ENCODE results near the gene UBASH3A.
A peak's percentile ranks its signal among the peaks of the same experiment; 100 is the strongest.

Gene UBASH3A

DNA sequence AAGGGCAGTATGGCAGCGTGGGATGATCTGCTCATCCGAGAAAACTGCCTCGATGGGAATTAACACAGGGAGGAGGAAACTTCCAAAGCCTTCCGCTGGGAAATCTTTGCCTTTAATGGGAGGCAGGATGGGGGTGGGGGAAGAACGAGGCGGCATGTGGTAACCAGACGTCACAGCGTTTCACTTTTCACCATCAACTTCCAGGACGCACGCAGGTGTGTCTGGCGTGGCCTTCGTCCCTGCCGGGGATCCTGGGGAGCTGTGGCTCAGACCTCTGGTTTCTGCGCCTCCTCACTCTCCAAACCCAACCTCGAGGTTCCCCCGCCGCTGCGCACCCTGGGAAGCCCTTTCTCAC lies 92.0 kb downstream of the UBASH3A start:
- no peak for DNase-seq

- peak; percentile 92 for DNase-seq
Measured at GRCh38 chr21:42496120-42496838, 92.6 kb downstream of the UBASH3A start, which contains the start of gene RSPH1. Gene RSPH1, minus strand, starts transcription at chr21:42496224. Its CDS starts 38 bp downstream, at chr21:42496186.

- DNase-seq = no peak
Measured at GRCh38 chr21:42496839-42497202, 93.1 kb downstream of the UBASH3A start.
